Measurements from ENCODE around the gene DVL1.

Gene DVL1

DNA sequence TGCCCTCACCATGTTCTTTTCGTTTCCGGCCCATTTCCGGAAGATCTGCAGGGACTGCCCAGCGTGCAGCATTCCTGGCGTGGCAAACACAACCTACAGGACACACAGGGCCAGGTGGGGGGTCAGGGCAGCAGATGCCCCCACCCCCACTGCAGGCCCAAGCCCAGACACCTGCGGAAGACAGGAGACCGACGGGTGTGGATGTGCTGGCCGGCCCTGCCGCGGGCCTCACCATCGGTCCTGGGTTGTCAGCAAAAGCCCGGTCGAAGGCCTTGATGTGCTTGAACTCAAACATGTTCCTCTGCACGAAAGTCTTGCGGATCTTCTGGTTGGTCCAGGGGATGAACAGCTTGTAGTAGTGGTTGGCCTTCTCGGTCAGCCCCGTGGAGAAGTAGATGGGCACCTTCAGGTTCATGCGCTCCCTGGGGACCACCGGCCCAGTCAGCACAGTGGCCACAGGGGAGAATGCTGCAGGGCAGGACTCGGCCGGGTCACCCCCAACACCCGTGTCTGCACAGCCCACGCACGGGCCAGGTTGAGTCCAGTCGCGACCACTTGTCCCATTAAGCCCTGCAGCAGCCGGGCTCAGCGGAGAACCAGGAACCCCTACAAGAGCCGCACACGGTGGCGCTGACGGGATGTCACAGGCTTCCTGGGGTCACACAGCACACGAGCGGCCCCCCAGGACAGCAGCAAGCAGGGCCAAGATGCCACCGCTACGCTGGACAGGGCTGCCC is 35.5 kb downstream of the DVL1 start:
- H3K4me3 ChIP-seq (ENCODE audit: low read length) = no peak overlapping the region
- H3K9me3 ChIP-seq (ENCODE audit: control insufficient read depth, low read length) = no peaks in the 10 kb centered on the region
- H3K27me3 ChIP-seq (replicated peaks; ENCODE audit: control insufficient read depth, insufficient read depth, low read length) = no peaks in the 10 kb centered on the region
- H3K4me1 ChIP-seq (ENCODE audit: control insufficient read depth, insufficient read depth, low read length) = peaks cover 19% of the 10 kb centered on the region
- no peak for DNase-seq (ENCODE audit: low read depth)
- H3K9ac ChIP-seq (ENCODE audit: low read length) = no peak overlapping the region
- H3K36me3 ChIP-seq (ENCODE audit: control insufficient read depth, insufficient read depth, low read length, severe bottlenecking) = peaks cover 51% of the 10 kb centered on the region

DNA sequence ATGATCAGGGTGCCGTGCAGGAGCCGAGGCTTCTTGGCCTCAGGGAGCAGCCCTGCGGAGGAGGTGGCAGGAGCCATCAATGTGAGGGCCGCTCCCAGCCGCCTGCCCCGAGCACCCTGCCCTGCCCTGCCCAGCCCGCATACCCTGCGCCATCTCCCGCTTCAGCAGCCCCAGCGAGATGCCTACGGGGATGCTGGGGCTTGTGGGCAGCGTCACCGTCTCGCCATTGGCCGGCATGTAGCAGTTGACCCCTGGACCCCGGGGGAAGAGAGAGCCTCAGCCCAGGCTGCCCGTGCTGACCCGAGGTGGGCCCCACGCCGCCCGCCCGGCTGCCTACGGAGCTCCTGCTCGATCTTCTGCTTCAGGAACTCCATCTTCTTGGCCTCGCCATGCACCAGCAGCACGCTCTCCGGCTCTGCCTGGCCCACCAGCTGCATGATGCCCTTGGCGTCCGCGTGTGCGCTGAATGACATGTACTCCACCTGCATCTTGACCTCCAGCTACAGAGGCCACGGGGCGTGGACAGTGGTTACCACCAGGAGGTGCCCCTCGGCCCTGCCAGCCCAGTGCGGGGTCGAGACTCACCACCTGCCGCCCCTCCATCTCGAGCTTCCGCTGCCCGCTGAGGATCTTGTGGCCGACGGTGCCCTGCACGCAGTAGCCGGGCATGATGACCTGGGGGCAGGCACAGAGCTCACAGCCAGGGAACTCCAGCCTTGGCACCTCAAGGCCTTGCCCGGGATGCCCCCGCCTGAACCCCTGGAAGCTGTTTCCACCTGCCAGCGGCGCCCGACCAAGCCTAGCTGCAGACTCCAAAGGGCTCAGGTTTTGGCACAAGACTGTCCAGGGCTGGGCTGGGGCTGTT is 36.5 kb downstream of the DVL1 start:
- DNase-seq (ENCODE audit: low read depth) = no peak
- no peaks in the 10 kb centered on the region for H3K9me3 ChIP-seq (ENCODE audit: control insufficient read depth, low read length)
- H3K36me3 ChIP-seq (ENCODE audit: control insufficient read depth, insufficient read depth, low read length, severe bottlenecking) = peaks cover 50% of the 10 kb centered on the region
- no peaks in the 10 kb centered on the region for H3K27me3 ChIP-seq (replicated peaks; ENCODE audit: control insufficient read depth, insufficient read depth, low read length)
- no peak overlapping the region for H3K9ac ChIP-seq (ENCODE audit: low read length)
- H3K4me1 ChIP-seq (ENCODE audit: control insufficient read depth, insufficient read depth, low read length) = peaks cover 9% of the 10 kb centered on the region
- no peak overlapping the region for H3K4me3 ChIP-seq (ENCODE audit: low read length)

DNA sequence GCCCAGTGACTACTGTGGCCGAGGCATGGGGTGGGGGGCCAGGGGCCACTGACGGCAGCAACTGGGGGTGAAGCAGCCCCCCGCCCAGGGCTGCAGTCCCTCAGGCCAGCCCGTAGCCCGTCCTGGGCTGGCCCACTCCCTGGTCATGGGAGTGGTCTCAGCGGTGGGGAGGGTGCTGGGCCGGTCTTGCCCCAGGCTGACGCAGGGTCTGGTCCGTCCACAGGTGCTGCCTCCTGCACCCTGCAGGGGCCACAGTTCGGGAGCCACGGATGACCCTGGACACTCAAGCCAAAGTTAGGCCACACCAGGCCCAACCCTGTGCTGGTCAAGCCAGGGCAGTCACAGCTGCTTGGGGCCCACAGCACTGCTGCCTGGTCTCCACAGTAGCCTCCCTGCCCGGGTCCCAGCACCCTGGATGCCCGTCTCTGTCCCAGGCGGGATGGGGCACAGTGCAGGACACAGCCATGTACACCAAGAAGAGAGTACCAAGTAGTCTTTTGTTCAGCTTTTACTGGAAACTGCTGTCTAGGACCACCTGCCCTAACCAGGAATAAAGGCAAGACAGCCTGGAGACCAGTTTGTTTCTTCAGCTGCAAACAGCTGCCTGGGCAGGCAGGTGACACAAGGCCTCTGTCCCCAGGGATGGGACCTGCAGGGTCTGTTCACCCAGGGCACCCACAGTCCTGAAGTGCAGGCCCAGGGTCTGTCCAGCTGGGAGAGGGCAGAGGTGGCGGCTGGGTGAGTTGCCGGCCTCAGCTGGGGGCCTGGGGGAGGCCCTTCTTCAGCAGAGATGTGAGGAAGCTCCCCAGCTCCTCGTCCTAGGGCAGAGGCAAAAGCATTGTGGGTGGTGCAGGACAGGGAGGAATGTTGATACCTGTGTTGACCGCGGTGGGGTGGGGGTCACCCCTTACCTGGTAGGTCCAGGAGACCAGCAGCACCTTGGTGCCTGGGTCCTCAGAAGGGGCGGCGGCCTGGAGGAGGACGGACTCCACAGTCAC is 37.8 kb downstream of the DVL1 start:
- Histone ChIP-seq H3K9me3 (ENCODE audit: control insufficient read depth, low read length) (no peaks in the 10 kb centered on the region), H3K27me3 (replicated peaks; ENCODE audit: control insufficient read depth, insufficient read depth, low read length) (no peaks in the 10 kb centered on the region), H3K9ac (ENCODE audit: low read length) (no peak overlapping the region), H3K36me3 (ENCODE audit: control insufficient read depth, insufficient read depth, low read length, severe bottlenecking) (peaks cover 50% of the 10 kb centered on the region), H3K4me3 (ENCODE audit: low read length) (no peak overlapping the region), H3K4me1 (ENCODE audit: control insufficient read depth, insufficient read depth, low read length) (peaks cover 14% of the 10 kb centered on the region)
- no peak for DNase-seq (ENCODE audit: low read depth)

GRCh38 chr1:1310476-1311053 is 38.7 kb downstream of the DVL1 start:
- Histone ChIP-seq H3K9me3 (ENCODE audit: control insufficient read depth, low read length) (no peaks in the 10 kb centered on the region), H3K4me3 (ENCODE audit: low read length) (no peak overlapping the region), H3K27me3 (replicated peaks; ENCODE audit: control insufficient read depth, insufficient read depth, low read length) (no peaks in the 10 kb centered on the region), H3K4me1 (ENCODE audit: control insufficient read depth, insufficient read depth, low read length) (peaks cover 23% of the 10 kb centered on the region), H3K36me3 (ENCODE audit: control insufficient read depth, insufficient read depth, low read length, severe bottlenecking) (peaks cover 50% of the 10 kb centered on the region), H3K9ac (ENCODE audit: low read length) (no peak overlapping the region)
- no peak for DNase-seq (ENCODE audit: low read depth)

DNA sequence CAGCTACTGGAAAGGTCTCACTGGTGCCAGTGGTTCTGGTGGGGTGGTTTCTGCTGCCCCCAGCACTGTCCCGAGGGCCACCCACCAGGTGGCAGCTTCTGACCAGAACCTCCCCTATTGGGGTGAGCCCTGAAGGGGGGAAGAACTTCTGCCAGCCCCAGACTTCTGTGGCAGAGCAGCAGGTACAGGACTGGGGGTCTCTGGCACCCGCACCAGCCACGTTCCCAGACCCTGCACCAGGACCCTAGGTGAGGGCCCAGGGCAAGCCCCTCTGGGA is 39.2 kb downstream of the DVL1 start:
- H3K4me3 ChIP-seq (ENCODE audit: low read length) = no peak overlapping the region
- peak overlapping the region; percentile 89 for H3K9ac ChIP-seq (ENCODE audit: low read length)
- H3K27me3 ChIP-seq (replicated peaks; ENCODE audit: control insufficient read depth, insufficient read depth, low read length) = no peaks in the 10 kb centered on the region
- H3K4me1 ChIP-seq (ENCODE audit: control insufficient read depth, insufficient read depth, low read length) = peaks cover 28% of the 10 kb centered on the region
- no peaks in the 10 kb centered on the region for H3K9me3 ChIP-seq (ENCODE audit: control insufficient read depth, low read length)
- DNase-seq (ENCODE audit: low read depth) = no peak
- H3K36me3 ChIP-seq (ENCODE audit: control insufficient read depth, insufficient read depth, low read length, severe bottlenecking) = peaks cover 50% of the 10 kb centered on the region

- no peaks in the 10 kb centered on the region for H3K9me3 ChIP-seq (ENCODE audit: control insufficient read depth, low read length)
- peak; percentile 36 for DNase-seq (ENCODE audit: low read depth)
- H3K9ac ChIP-seq (ENCODE audit: low read length) = peak overlapping the region; percentile 89
- peak overlapping the region; percentile 86 for H3K4me3 ChIP-seq (ENCODE audit: low read length)
- H3K4me1 ChIP-seq (ENCODE audit: control insufficient read depth, insufficient read depth, low read length) = peaks cover 33% of the 10 kb centered on the region
- H3K36me3 ChIP-seq (ENCODE audit: control insufficient read depth, insufficient read depth, low read length, severe bottlenecking) = peaks cover 44% of the 10 kb centered on the region
- no peaks in the 10 kb centered on the region for H3K27me3 ChIP-seq (replicated peaks; ENCODE audit: control insufficient read depth, insufficient read depth, low read length)
Measured at GRCh38 chr1:1309251-1310108, 39.7 kb downstream of the DVL1 start.

GRCh38 chr1:1308756-1309250 is 40.4 kb downstream of the DVL1 start:
- Histone ChIP-seq H3K27me3 (replicated peaks; ENCODE audit: control insufficient read depth, insufficient read depth, low read length) (no peaks in the 10 kb centered on the region), H3K9ac (ENCODE audit: low read length) (peak overlapping the region; percentile 89), H3K4me3 (ENCODE audit: low read length) (peak overlapping the region; percentile 86), H3K36me3 (ENCODE audit: control insufficient read depth, insufficient read depth, low read length, severe bottlenecking) (peaks cover 38% of the 10 kb centered on the region), H3K4me1 (ENCODE audit: control insufficient read depth, insufficient read depth, low read length) (peaks cover 38% of the 10 kb centered on the region), H3K9me3 (ENCODE audit: control insufficient read depth, low read length) (no peaks in the 10 kb centered on the region)
- peak; percentile 49 for DNase-seq (ENCODE audit: low read depth)

DNA sequence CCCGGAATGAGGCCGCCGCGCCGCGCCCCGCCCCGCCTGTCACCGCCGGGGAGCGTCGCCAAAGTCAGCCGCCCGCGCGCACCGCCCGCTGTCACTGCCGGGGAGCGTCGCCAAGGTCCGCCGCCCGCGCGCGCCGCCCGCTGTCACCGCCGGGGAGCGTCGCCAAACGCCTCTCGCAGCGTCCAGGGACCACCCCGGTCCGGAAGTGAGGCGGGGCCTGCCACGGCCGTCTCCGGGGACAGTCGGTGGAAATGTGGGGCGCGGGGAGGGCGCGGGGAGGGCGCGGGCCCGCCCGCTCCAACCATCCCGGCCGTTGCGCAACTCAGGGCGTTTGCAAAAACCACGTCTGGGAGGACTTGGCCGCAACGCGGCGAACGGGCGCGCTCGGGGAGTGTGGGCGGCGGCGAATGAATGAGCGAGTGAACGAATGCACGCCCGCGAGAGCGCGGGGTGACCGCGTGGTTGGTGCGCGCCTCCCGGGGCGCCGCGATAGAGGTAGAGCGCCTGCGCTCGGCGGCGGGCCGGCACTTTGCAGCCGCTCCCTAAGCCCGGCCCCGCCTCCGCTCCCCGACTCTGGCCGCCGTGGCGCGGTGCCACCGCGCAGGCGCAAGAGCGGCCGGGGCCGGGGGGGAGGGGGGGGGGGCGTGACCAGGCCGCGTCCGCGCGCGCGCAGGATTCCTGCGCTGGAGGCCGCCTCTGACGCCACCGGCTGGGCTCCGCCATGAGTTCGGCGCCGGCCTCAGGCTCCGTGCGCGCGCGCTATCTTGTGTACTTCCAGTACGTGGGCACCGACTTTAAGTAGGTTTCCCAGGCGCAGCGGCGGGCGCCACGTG is 41.1 kb downstream of the DVL1 start, which contains the start of the genes ACAP3 and PUSL1:
ACAP3 (minus strand) TSS at position 8 of the 833 bp plus-strand sequence. CDS start 115 bp downstream, outside the sequence.
PUSL1 (plus strand) TSS at position 675 of the 833 bp plus-strand sequence; CDS start at position 722, 47 bp downstream.
- peak; percentile 96 for DNase-seq (ENCODE audit: low read depth)
- Histone ChIP-seq H3K4me1 (ENCODE audit: control insufficient read depth, insufficient read depth, low read length) (peaks cover 38% of the 10 kb centered on the region), H3K4me3 (ENCODE audit: low read length) (peak within 1 kb of the TSS; percentile 86), H3K9me3 (ENCODE audit: control insufficient read depth, low read length) (no peaks in the 10 kb centered on the region), H3K27me3 (replicated peaks; ENCODE audit: control insufficient read depth, insufficient read depth, low read length) (no peaks in the 10 kb centered on the region), H3K9ac (ENCODE audit: low read length) (peak within 1 kb of the TSS; percentile 89), H3K36me3 (ENCODE audit: control insufficient read depth, insufficient read depth, low read length, severe bottlenecking) (peaks cover 31% of the 10 kb centered on the region)

DNA sequence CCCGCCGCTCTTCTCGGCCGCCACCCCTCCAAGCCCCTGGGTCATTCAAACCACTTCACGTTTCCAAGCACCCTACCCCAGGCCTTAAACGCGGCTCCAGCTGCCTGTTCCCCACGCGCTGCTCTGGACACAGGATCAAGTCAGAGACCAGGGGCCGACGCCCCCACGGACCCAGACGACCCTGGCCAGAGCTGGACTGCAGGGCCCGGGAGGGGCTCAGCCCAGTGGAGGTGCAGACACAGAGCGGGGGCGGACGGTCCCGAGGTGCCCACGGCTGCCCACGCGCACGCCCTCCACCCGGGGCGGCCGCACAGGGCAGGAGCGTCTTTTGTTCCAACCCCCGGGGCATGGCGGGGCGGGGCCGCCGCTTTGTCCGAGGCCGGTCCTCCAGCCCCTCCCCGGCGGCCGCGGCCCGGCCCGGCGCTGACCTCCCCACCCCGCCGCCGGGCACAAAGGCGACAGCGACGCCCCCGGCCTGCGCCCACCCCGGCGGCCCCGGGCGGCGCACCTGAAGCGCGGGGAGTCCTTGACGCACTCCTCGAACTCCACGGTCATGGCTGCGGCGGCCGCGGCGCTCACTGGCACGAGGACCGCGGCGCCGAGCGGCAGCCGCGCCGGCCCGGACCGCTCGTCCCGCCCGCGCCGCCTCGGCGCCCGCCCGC is 41.8 kb downstream of the DVL1 start:
- H3K9me3 ChIP-seq (ENCODE audit: control insufficient read depth, low read length) = no peaks in the 10 kb centered on the region
- H3K4me1 ChIP-seq (ENCODE audit: control insufficient read depth, insufficient read depth, low read length) = peaks cover 38% of the 10 kb centered on the region
- peak overlapping the region; percentile 83 for H3K4me3 ChIP-seq (ENCODE audit: low read length)
- H3K36me3 ChIP-seq (ENCODE audit: control insufficient read depth, insufficient read depth, low read length, severe bottlenecking) = peaks cover 24% of the 10 kb centered on the region
- peak overlapping the region; percentile 89 for H3K9ac ChIP-seq (ENCODE audit: low read length)
- H3K27me3 ChIP-seq (replicated peaks; ENCODE audit: control insufficient read depth, insufficient read depth, low read length) = no peaks in the 10 kb centered on the region
- DNase-seq (ENCODE audit: low read depth) = peak; percentile 77
